Measurements from ENCODE around the gene NLGN2. TPM values are rescaled to one million over a fixed set of nuclear protein-coding genes. Genes with fewer than 3 reads are reported as not detected.

The NLGN2 gene
- total RNA-seq, 2 donors from 2014 or later, result 14.5 to 15.8 TPM

- Mint-ChIP-seq H3K36me3 (no peaks in the 10 kb centered on the region), H3K9me3 (no peaks in the 10 kb centered on the region), H3K27ac (no peak overlapping the region)
- no peak for ATAC-seq
- DNase-seq (ENCODE audit: low spot score in 2 of 2), result no peak
These were observed 13.5 kb downstream of the NLGN2 start for GRCh38 chr17:7421186-7421585.

DNA sequence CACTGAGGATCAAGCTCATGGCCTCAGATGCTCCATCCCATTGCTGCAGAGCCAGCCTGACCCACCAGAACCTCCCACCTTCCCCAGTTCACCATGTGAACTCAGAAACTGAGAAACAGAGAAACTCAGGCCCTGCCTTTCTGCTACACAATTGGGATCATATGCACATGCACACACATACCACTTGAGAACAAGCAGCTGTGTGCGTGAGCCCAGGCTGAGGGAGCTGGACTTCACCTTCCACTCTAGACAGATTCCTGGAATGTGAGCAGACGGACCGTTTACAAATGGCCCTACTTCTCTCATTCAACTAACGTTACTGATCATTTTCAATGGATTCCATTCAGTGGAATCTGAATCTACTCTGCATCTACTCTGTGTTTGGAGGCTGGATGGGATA lies 16.0 kb downstream of the NLGN2 start:
- Mint-ChIP-seq H3K27ac (no peak overlapping the region), H3K9me3 (no peaks in the 10 kb centered on the region), H3K36me3 (no peaks in the 10 kb centered on the region)
- no peak for DNase-seq (ENCODE audit: low spot score in 2 of 2)
- ATAC-seq, result no peak

- Mint-ChIP-seq H3K36me3 (no peaks in the 10 kb centered on the region), H3K9me3 (no peaks in the 10 kb centered on the region), H3K27ac (no peak within 1 kb of the TSS)
- no peak for ATAC-seq
- no peak for DNase-seq (ENCODE audit: low spot score in 2 of 2)
These were observed 17.7 kb downstream of the NLGN2 start, which contains the start of gene SPEM2 for GRCh38 chr17:7425316-7425715. SPEM2 (plus strand) TSS chr17:7425616; CDS start chr17:7425689, 73 bp downstream.

- no peaks in the 10 kb centered on the region for H3K9me3 Mint-ChIP-seq
These were observed 18.1 kb downstream of the NLGN2 start for GRCh38 chr17:7425756-7426155.

DNA sequence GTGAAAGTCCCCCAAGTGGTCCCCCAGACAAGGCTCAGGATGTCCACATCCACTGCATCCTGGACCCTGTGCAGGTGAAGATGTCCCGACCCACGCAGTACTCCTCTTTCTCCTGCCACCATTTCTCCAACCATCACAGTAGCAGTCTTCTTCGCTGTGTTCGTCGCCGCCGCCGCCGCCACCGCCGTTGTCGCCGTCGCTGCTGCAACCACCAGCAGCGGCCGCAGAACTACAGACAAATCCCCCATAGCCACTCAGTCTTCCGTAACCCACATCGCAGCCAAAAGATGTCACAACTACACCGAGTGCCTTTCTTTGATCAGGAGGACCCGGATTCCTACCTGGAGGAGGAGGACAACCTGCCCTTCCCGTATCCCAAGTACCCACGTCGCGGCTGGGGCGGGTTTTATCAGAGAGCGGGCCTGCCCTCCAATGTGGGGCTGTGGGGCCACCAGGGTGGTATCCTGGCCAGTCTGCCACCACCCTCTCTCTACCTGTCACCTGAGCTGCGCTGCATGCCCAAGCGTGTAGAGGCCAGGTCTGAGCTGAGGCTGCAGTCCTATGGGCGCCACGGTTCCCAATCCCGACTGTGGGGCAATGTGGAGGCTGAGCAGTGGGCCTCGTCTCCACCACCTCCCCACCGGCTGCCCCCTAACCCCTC lies 18.7 kb downstream of the NLGN2 start:
- DNase-seq (ENCODE audit: low spot score in 2 of 2) (no peak), ATAC-seq (no peak)
- no peak overlapping the region for H3K27ac Mint-ChIP-seq
- no peaks in the 10 kb centered on the region for H3K9me3 Mint-ChIP-seq
- no peaks in the 10 kb centered on the region for H3K36me3 Mint-ChIP-seq

More at GRCh38 chr17:7425756-7426155, 18.1 kb downstream of the NLGN2 start:
- Mint-ChIP-seq H3K27ac (no peak overlapping the region), H3K36me3 (no peaks in the 10 kb centered on the region)
- no peak for DNase-seq (ENCODE audit: low spot score in 2 of 2)
- ATAC-seq, result no peak

GRCh38 chr17:7426896-7427489 lies 19.3 kb downstream of the NLGN2 start:
- no peaks in the 10 kb centered on the region for H3K9me3 Mint-ChIP-seq
- no peak overlapping the region for H3K27ac Mint-ChIP-seq
- H3K36me3 Mint-ChIP-seq, result no peaks in the 10 kb centered on the region
- no peak for DNase-seq (ENCODE audit: low spot score in 2 of 2)
- ATAC-seq, result no peak

- DNase-seq (ENCODE audit: low spot score in 2 of 2), result no peak
- no peaks in the 10 kb centered on the region for H3K36me3 Mint-ChIP-seq
- no peak overlapping the region for H3K27ac Mint-ChIP-seq
- no peaks in the 10 kb centered on the region for H3K9me3 Mint-ChIP-seq
- ATAC-seq, result no peak
These were observed 19.9 kb downstream of the NLGN2 start for GRCh38 chr17:7427549-7427948.

GRCh38 chr17:7428557-7428956 lies 20.9 kb downstream of the NLGN2 start, which contains the start of gene SPEM3:
SPEM3 (plus strand) TSS chr17:7428857; CDS start chr17:7428903, 46 bp downstream.
- Mint-ChIP-seq H3K9me3 (no peaks in the 10 kb centered on the region), H3K27ac (peak within 1 kb of the TSS in 1 of 2 donors; percentile 55), H3K36me3 (no peaks in the 10 kb centered on the region)
- ATAC-seq (no peak), DNase-seq (ENCODE audit: low spot score in 2 of 2) (no peak)

DNA sequence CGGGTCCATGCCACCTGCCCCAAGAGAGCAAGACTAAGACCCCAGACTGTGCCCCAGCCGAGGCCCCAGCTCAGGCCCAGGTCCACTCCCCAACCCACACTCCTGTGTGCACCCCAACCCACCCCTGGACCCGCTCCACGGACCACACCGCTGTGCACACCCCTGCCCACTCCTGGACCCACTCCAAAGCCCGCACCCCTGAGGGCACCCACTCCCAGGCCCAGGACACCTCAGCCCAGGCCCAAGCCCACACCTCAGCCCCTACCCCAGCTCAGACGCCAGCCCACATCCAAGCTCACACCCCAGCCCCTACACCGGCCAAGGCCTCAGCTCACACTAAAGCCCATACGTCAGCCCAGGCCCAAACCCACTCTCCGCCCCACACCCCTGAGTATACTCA lies 22.1 kb downstream of the NLGN2 start:
- Mint-ChIP-seq H3K36me3 (no peaks in the 10 kb centered on the region), H3K9me3 (no peaks in the 10 kb centered on the region), H3K27ac (no peak overlapping the region)
- ATAC-seq (peak in 1 of 2 donors; percentile 32), DNase-seq (ENCODE audit: low spot score in 2 of 2) (no peak)

GRCh38 chr17:7431231-7431630 lies 23.6 kb downstream of the NLGN2 start:
- Mint-ChIP-seq H3K36me3 (no peaks in the 10 kb centered on the region), H3K27ac (no peak overlapping the region), H3K9me3 (no peaks in the 10 kb centered on the region)
- no peak for ATAC-seq
- DNase-seq (ENCODE audit: low spot score in 2 of 2), result no peak

DNA sequence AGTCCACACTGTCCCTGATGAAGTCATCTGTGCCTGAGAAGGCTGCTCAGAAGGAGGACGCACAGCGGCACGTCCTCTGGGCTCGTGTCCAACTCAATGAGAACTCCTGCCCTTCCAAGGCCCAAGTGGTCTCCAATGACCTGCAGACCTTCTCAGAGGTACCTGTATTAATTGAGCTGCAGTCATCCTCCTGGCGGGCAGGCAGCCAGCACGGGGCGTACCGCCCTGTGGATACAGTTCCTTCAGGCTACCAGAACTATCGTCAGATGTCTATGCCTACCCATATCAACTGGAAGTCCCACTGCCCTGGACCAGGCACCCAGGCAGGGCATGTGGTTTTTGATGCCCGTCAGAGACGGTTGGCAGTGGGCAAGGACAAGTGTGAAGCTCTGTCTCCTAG lies 24.7 kb downstream of the NLGN2 start:
- DNase-seq (ENCODE audit: low spot score in 2 of 2) (no peak), ATAC-seq (no peak)
- Mint-ChIP-seq H3K9me3 (no peaks in the 10 kb centered on the region), H3K36me3 (no peaks in the 10 kb centered on the region), H3K27ac (peak overlapping the region in 1 of 2 donors; percentile 12)

DNA sequence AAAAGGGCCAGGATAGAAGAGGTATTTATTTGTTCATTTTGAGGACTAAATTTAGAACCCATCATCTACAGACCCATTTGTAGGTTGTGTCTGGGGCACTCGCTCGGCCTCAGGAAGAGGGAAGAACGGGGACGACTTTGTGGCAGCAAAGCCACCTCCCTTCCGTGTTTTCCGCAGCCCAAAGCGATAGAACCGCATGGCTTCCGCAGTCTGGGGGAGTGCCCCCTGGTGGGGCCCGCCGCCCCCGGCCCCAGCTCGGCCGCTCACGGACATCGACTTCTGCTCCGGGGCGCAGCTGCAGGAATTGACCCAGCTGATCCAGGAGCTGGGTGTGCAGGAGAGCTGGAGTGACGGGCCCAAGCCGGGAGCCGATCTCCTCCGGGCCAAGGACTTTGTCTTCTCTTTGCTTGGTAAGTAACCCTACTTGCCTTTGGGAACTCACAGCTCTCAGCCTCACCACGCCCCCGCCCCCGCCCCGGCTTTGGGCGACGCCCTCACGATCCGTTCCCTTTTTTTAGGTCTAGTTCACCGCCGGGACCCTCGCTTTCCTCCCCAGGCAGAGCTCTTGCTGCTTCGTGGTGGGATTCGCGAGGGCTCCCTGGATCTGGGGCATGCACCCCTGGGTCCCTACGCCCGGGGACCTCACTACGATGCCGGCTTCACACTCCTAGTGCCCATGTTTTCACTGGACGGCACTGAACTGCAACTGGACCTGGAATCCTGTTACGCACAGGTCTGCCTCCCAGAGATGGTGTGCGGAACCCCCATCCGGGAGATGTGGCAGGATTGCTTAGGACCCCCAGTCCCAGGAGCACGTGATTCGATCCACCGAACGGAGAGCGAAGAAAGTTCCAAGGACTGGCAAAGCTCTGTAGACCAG lies 28.3 kb downstream of the NLGN2 start:
- peak; percentile 37 to 46 for ATAC-seq
- no peaks in the 10 kb centered on the region for H3K9me3 Mint-ChIP-seq

GRCh38 chr17:7436556-7437368 lies 29.1 kb downstream of the NLGN2 start:
- peak; percentile 73 to 75 for ATAC-seq
- peak; percentile 86 to 87 for DNase-seq (ENCODE audit: low spot score in 2 of 2)
- Mint-ChIP-seq H3K27ac (peak overlapping the region; percentile 93 to 95), H3K9me3 (no peaks in the 10 kb centered on the region), H3K36me3 (peaks cover 8 to 17% of the 10 kb centered on the region in 2 donors)

More for the DNA sequence above, 28.3 kb downstream of the NLGN2 start:
- peak; percentile 66 to 76 for DNase-seq (ENCODE audit: low spot score in 2 of 2)
- H3K27ac Mint-ChIP-seq, result peak overlapping the region; percentile 93 to 95
- H3K36me3 Mint-ChIP-seq, result peaks cover 8 to 17% of the 10 kb centered on the region in 2 donors

- peaks cover 8 to 17% of the 10 kb centered on the region in 2 donors for H3K36me3 Mint-ChIP-seq
- DNase-seq (ENCODE audit: low spot score in 2 of 2), result no peak
- no peak for ATAC-seq
- H3K27ac Mint-ChIP-seq, result peak overlapping the region in 1 of 2 donors; percentile 86
- no peaks in the 10 kb centered on the region for H3K9me3 Mint-ChIP-seq
These were observed 29.8 kb downstream of the NLGN2 start for GRCh38 chr17:7437369-7437863.

DNA sequence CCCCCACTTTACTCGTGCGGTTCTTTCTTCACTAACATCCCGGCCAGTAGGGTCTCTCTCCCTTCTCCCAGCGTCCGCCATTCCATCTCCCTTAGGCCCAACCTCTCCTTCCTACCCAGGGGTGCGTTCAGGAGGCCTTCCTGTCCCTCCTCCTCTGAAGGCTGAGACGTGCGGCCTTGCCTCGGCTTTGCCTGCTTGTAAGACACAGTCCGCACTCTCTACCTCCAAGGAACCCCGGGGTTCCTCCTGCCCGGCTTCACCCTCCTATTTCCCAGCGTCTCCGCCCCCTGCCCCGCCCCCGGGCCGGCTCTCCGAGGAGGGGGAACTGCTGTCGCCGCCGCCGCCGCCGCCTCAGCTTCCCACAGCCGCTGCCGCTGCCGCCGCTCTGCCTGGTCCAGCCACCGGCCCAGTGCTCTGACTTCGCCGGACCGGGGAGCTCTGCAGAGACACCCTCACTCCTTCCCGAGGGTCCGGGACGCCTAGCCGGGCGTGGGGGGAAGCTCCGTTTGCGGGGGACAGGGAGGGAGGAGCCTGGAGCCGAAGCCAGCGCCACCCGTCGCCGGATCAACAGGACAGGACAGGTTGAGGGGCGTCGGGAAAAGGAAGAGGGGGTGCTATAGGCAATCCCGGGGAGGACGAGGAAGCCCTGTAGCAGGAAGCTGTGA lies 30.4 kb downstream of the NLGN2 start:
- peak overlapping the region in 1 of 2 donors; percentile 86 for H3K27ac Mint-ChIP-seq
- H3K9me3 Mint-ChIP-seq, result no peaks in the 10 kb centered on the region
- DNase-seq (ENCODE audit: low spot score in 2 of 2), result peak in 1 of 2 donors; percentile 87
- peaks cover 8 to 17% of the 10 kb centered on the region in 2 donors for H3K36me3 Mint-ChIP-seq
- peak in 1 of 2 donors; percentile 31 for ATAC-seq
